Activated CD8-positive, alpha-beta memory T cell treated with anti-CD3 and anti-CD28 coated beads, Interleukin-2, amount 10 ng/mL, durations not matched to agents 7 days and 5 days (primary cell): ENCODE results near the gene ATXN7L1. TPM values are rescaled to one million over a fixed set of nuclear protein-coding genes. Genes with fewer than 3 reads are reported as not detected.

Experiments
- ATAC-seq: fragments of 150-1000 bp; cut with Tn5 transposase; one replicate; pipeline ENCODE4 v1.10.0; 2021; ENCODE audit warnings: moderate library complexity
- CTCF ChIA-PET: fragments of 350-600 bp; sonication (Branson Sonifier 250); formaldehyde crosslinking; loops from one replicate; lab custom pipeline; 2021; ENCODE audit warnings: antibody characterized with exemption; lab: Charles Lee
- DNase-seq: peaks from one replicate; pipeline ENCODE4 v3.0.0-alpha.2; 2020
- H3K27ac Mint-ChIP-seq: one replicate; pipeline ENCODE4 v1.8.0; 2021; ENCODE audit warnings: mild to moderate bottlenecking, mixed read lengths
- H3K27me3 Mint-ChIP-seq: one replicate; pipeline ENCODE4 v1.8.0; 2021; ENCODE audit warnings: mixed read lengths
- H3K36me3 Mint-ChIP-seq: one replicate; pipeline ENCODE4 v1.8.0; 2021; ENCODE audit warnings: mild to moderate bottlenecking, mixed read lengths
- H3K4me1 Mint-ChIP-seq: one replicate; pipeline ENCODE4 v1.8.0; 2021; ENCODE audit warnings: mixed read lengths
- H3K4me3 Mint-ChIP-seq: one replicate; pipeline ENCODE4 v1.8.0; 2021; ENCODE audit warnings: mild to moderate bottlenecking, moderate library complexity, mixed read lengths
- H3K9me3 Mint-ChIP-seq: one replicate; pipeline ENCODE4 v1.8.0; 2022; ENCODE audit warnings: low read depth, mixed read lengths
- total RNA-seq, 2 experiments: library from RNA; stranded (reverse); gene quantifications; one replicate each; pipeline ENCODE4 v1.2.3, GENCODE V29; 2021

The ATXN7L1 gene
- total RNA-seq, 2 experiments from 2014 or later, result 4.2 to 9.1 TPM

GRCh38 chr7:105580022-105580740 is 296.2 kb downstream of the ATXN7L1 start:
- peaks cover 9% of the 10 kb centered on the region for H3K4me1 Mint-ChIP-seq
- CTCF ChIA-PET, result interaction anchor here (1.1 kb wide), 1 partner anchor 9 kb away, joined by 3 read pairs; no protein-coding TSS in a partner anchor

GRCh38 chr7:105578496-105578895 is 297.9 kb downstream of the ATXN7L1 start:
- ATAC-seq, result no peak
- Mint-ChIP-seq H3K4me3 (no peak overlapping the region), H3K9me3 (no peaks in the 10 kb centered on the region), H3K36me3 (no peaks in the 10 kb centered on the region), H3K4me1 (peaks cover 9% of the 10 kb centered on the region), H3K27me3 (peaks cover 2% of the 10 kb centered on the region), H3K27ac (no peak overlapping the region)
- CTCF ChIA-PET, result interaction anchor here (0.6 kb wide), 1 partner anchor 31 kb away, joined by 3 read pairs; no protein-coding TSS in a partner anchor
- DNase-seq, result no peak

More at GRCh38 chr7:105580022-105580740, 296.2 kb downstream of the ATXN7L1 start:
- no peak for DNase-seq
- H3K4me3 Mint-ChIP-seq, result no peak overlapping the region
- no peak for ATAC-seq
- no peak overlapping the region for H3K27ac Mint-ChIP-seq
- H3K36me3 Mint-ChIP-seq, result no peaks in the 10 kb centered on the region
- H3K27me3 Mint-ChIP-seq, result peaks cover 2% of the 10 kb centered on the region
- no peaks in the 10 kb centered on the region for H3K9me3 Mint-ChIP-seq

DNA sequence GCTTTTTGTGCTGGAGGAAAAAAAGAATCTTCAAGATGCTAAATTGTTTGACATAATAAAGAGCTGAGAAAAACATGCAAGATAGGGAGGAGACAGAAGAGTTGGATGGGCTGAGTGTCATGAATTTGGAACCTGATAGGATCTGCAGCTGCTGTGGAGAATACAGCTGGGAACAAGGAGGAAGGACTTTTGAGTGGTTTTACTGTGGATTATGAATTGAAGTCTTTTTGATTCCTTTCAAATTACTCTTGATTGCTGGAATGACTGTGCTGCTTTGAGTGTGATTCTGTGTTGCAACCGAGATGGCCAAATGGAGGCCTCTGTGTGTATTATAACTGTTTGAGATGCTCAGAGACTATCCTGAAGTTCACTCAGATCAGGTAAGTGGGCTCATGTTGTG is 299.1 kb downstream of the ATXN7L1 start:
- H3K27ac Mint-ChIP-seq, result no peak overlapping the region
- CTCF ChIA-PET, result no interaction called here
- no peaks in the 10 kb centered on the region for H3K36me3 Mint-ChIP-seq
- peaks cover 9% of the 10 kb centered on the region for H3K4me1 Mint-ChIP-seq
- H3K9me3 Mint-ChIP-seq, result no peaks in the 10 kb centered on the region
- no peak for DNase-seq
- no peak overlapping the region for H3K4me3 Mint-ChIP-seq
- ATAC-seq, result no peak
- H3K27me3 Mint-ChIP-seq, result peaks cover 2% of the 10 kb centered on the region

DNA sequence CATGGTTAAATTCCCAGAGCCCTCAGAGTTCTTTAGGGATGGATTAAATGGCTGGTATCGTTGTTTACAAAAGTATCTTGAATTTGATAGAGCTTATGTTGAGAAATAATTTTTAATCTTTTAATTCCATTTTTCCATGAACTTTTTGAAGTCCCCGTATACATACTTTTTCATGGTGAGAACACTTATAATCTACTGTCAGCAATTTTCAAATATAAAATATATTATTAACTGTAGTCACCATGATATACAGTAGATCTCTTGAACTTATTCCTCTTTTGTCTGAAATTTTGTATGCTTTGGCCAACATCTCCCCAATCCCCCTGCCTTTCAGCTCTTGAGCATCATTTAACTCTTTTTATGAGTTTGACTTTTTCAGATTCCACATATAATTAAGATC is 304.5 kb downstream of the ATXN7L1 start:
- no peaks in the 10 kb centered on the region for H3K27me3 Mint-ChIP-seq
- no peaks in the 10 kb centered on the region for H3K4me1 Mint-ChIP-seq
- DNase-seq (no peak), ATAC-seq (no peak)
- H3K27ac Mint-ChIP-seq, result no peak overlapping the region
- no peak overlapping the region for H3K4me3 Mint-ChIP-seq
- CTCF ChIA-PET, result interaction anchor here (1.0 kb wide), 1 partner anchor 9 kb away, joined by 6 read pairs; the partner anchor contains the start of gene EFCAB10
- H3K9me3 Mint-ChIP-seq, result no peaks in the 10 kb centered on the region
- H3K36me3 Mint-ChIP-seq, result peaks cover 11% of the 10 kb centered on the region

DNA sequence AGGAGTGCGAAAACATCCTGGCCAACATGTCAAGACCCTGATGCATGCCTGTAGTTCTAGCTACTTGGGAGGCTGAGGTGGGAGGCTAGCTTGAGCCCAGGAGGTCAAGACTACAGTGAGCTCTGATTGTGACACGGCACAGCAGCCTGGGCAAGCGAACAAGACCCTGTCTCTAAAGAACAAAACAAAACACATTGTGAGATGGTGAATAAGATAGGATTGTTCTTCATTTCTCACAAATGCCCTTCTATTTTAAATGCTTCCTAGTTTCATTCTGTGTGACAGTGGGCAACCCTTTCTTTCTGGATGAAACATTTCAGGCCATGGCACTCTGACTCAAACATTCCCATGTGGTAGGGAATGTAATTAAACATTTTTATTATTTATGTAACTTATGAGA is 308.6 kb downstream of the ATXN7L1 start:
- no peak overlapping the region for H3K27ac Mint-ChIP-seq
- no peaks in the 10 kb centered on the region for H3K4me1 Mint-ChIP-seq
- peaks cover 33% of the 10 kb centered on the region for H3K36me3 Mint-ChIP-seq
- no peak for DNase-seq
- H3K4me3 Mint-ChIP-seq, result no peak overlapping the region
- H3K9me3 Mint-ChIP-seq, result no peaks in the 10 kb centered on the region
- H3K27me3 Mint-ChIP-seq, result no peaks in the 10 kb centered on the region
- CTCF ChIA-PET, result no interaction called here
- no peak for ATAC-seq

GRCh38 chr7:105567024-105567423 is 309.4 kb downstream of the ATXN7L1 start:
- ATAC-seq (no peak), DNase-seq (no peak)
- H3K36me3 Mint-ChIP-seq, result peaks cover 35% of the 10 kb centered on the region
- H3K9me3 Mint-ChIP-seq, result no peaks in the 10 kb centered on the region
- H3K4me3 Mint-ChIP-seq, result no peak overlapping the region
- no peaks in the 10 kb centered on the region for H3K27me3 Mint-ChIP-seq
- no peak overlapping the region for H3K27ac Mint-ChIP-seq
- H3K4me1 Mint-ChIP-seq, result no peaks in the 10 kb centered on the region
- CTCF ChIA-PET, result interaction anchor here (1.0 kb wide), 1 partner anchor 240 kb away, joined by 3 read pairs; no protein-coding TSS in a partner anchor

DNA sequence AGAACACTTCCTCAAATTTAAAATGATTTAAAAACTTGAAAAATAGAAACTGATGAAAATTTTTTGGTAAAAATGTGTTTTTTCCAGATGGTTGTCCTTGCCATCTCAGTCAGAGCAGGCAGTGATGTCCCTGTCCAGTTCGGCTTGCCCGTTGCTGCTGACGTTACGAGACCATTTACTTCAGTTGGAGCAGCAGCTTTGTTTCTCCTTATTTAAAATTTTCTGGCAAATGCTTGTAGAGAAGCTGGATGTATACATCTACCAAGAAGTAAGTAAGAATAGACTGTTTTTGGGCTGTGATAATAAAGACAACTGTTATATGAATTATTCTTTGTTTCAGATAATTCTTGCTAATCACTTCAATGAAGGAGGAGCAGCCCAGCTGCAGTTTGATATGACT is 311.2 kb downstream of the ATXN7L1 start:
- no peaks in the 10 kb centered on the region for H3K4me1 Mint-ChIP-seq
- H3K36me3 Mint-ChIP-seq, result peaks cover 36% of the 10 kb centered on the region

DNA sequence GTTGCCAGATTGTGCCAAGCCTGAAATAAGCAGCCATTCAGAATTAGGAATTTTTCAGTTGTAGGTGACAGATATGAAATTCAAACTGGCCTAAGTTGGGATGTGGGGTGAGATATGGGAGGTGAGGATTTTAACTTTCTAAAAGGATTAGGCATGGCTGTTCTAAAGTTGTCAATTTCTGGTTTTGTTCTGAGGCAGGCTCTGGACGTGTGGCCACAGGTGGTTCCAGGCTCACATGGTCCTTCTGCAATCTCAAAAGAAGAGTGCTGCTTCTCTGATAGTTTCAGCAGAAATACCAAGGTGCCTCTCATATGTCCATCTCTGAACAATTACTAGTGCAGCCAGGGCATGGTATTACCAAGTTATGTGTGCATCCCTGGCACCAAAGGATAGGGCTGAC is 316.5 kb downstream of the ATXN7L1 start:
- Mint-ChIP-seq H3K27ac (no peak overlapping the region), H3K9me3 (no peaks in the 10 kb centered on the region), H3K27me3 (no peaks in the 10 kb centered on the region), H3K4me3 (no peak overlapping the region), H3K4me1 (no peaks in the 10 kb centered on the region), H3K36me3 (peaks cover 34% of the 10 kb centered on the region)
- CTCF ChIA-PET, result no interaction called here
- ATAC-seq (no peak), DNase-seq (no peak)

More for the DNA sequence above, 311.2 kb downstream of the ATXN7L1 start:
- CTCF ChIA-PET, result no interaction called here
- Mint-ChIP-seq H3K27ac (no peak overlapping the region), H3K4me3 (no peak overlapping the region), H3K9me3 (no peaks in the 10 kb centered on the region), H3K27me3 (no peaks in the 10 kb centered on the region)
- DNase-seq (no peak), ATAC-seq (no peak)

Other genes with a start within 250 kb of the ATXN7L1 start
- gene CDHR3, start 86.7 kb upstream of the ATXN7L1 start, total RNA-seq, result under 1 TPM; 0.30 to 0.58 TPM
- 10 to 100 TPM; 21.9 to 24.1 TPM for gene SYPL1, start 235.7 kb upstream of the ATXN7L1 start, total RNA-seq